Peyer's patch (tissue), 4 donors: ENCODE results near the gene UGT1A3. TPM values are rescaled to one million over a fixed set of nuclear protein-coding genes. Genes with fewer than 3 reads are reported as not detected.

Experiments
- DNase-seq, 3 donors: peaks; one replicate each; pipeline ENCODE4 v3.0.0-alpha.2; 2017 to 2019
- H3K27ac ChIP-seq, 4 donors: fragments of 200-600 bp; sonication (generic); one replicate each; pipeline ENCODE4 v1.5.1; 2016 to 2019
- H3K27me3 ChIP-seq, 2 donors: fragments of 200-600 bp; sonication (generic); one replicate each; pipeline ENCODE4 v1.5.1; 2019
- H3K36me3 ChIP-seq, 3 donors: fragments of 200-600 bp; sonication (generic); one replicate each; pipeline ENCODE4 v1.5.1; 2016 to 2019
- H3K4me1 ChIP-seq, 4 donors: fragments of 200-600 bp; sonication (generic); one replicate each; pipeline ENCODE4 v1.5.1; 2016 to 2019
- H3K4me3 ChIP-seq, 4 donors: fragments of 200-600 bp; sonication (generic); 1 replicate in 3 of 4; 2 replicates in 1 of 4; pipeline ENCODE4 v1.5.1; 2016 to 2019; ENCODE audit warnings: mild to moderate bottlenecking in 1 of 4
- H3K9me3 ChIP-seq, 4 donors: fragments of 200-600 bp; sonication (generic); one replicate each; pipeline ENCODE4 v1.5.1; 2016 to 2019; ENCODE audit warnings: mild to moderate bottlenecking in 1 of 4
- CTCF ChIP-seq, 6 experiments: fragments of 450-650 bp in 4 of 6; fragments of 200-600 bp in 2 of 6; sonication (generic) in 1 of 6; IDR thresholded peaks; one replicate each; pipeline ENCODE4 v1.5.1; 2017 to 2019; ENCODE audit warnings: antibody characterized with exemption in 6 of 6, mild to moderate bottlenecking in 3 of 6, moderate library complexity in 1 of 6
- POLR2A ChIP-seq, 2 donors: fragments of 450-650 bp; IDR thresholded peaks; one replicate each; pipeline ENCODE4 v1.5.1; 2017; ENCODE audit warnings: antibody characterized with exemption in 2 of 2, mild to moderate bottlenecking in 2 of 2, moderate library complexity in 2 of 2
- total RNA-seq, 4 donors: library from RNA; depleted of rRNA; stranded (reverse); fragments of >200 nt; gene quantifications; one replicate each; pipeline ENCODE4 v1.1.0, GENCODE V29; 2016

Gene UGT1A3
- total RNA-seq, 4 donors from 2014 or later = 5.8 to 21.7 (median 6.3) TPM; not detected in 1

- Histone ChIP-seq H3K36me3 (no peaks in the 10 kb centered on the region), H3K4me1 (no peaks in the 10 kb centered on the region), H3K9me3 (no peaks in the 10 kb centered on the region), H3K27ac (no peak overlapping the region), H3K27me3 (no peaks in the 10 kb centered on the region), H3K4me3 (no peak overlapping the region)
- no peak for TF ChIP-seq POLR2A (IDR thresholded peaks at IDR 0.05)
- no peak for TF ChIP-seq CTCF (IDR thresholded peaks at IDR 0.05)
- peak in 2 of 3 donors; percentile 15 to 17 for DNase-seq
These were observed 84.6 kb downstream of the UGT1A3 start for GRCh38 chr2:233813236-233814055.

- no peak overlapping the region for H3K27ac ChIP-seq
- no peaks in the 10 kb centered on the region for H3K36me3 ChIP-seq
- DNase-seq = peak in 2 of 3 donors; percentile 27 to 35
- no peak overlapping the region for H3K4me3 ChIP-seq
- no peaks in the 10 kb centered on the region for H3K27me3 ChIP-seq
- H3K4me1 ChIP-seq = no peaks in the 10 kb centered on the region
- TF ChIP-seq POLR2A (IDR thresholded peaks at IDR 0.05) (no peak), CTCF (IDR thresholded peaks at IDR 0.05) (no peak)
- H3K9me3 ChIP-seq = no peaks in the 10 kb centered on the region
These were observed 85.4 kb downstream of the UGT1A3 start for GRCh38 chr2:233814056-233814835.

- no peak for TF ChIP-seq CTCF (IDR thresholded peaks at IDR 0.05)
- no peak for TF ChIP-seq POLR2A (IDR thresholded peaks at IDR 0.05)
- DNase-seq = no peak
- H3K27ac ChIP-seq = no peak overlapping the region
These were observed 87.0 kb downstream of the UGT1A3 start for GRCh38 chr2:233815861-233816260.

GRCh38 chr2:233816334-233816733 lies 87.5 kb downstream of the UGT1A3 start:
- no peaks in the 10 kb centered on the region for H3K36me3 ChIP-seq
- DNase-seq = peak in 1 of 3 donors; percentile 21
- TF ChIP-seq POLR2A (IDR thresholded peaks at IDR 0.05) (no peak), CTCF (IDR thresholded peaks at IDR 0.05) (no peak)
- H3K27me3 ChIP-seq = no peaks in the 10 kb centered on the region
- no peaks in the 10 kb centered on the region for H3K9me3 ChIP-seq
- H3K4me1 ChIP-seq = no peaks in the 10 kb centered on the region
- H3K4me3 ChIP-seq = no peak overlapping the region
- H3K27ac ChIP-seq = no peak overlapping the region

More at GRCh38 chr2:233815861-233816260, 87.0 kb downstream of the UGT1A3 start:
- H3K27me3 ChIP-seq = no peaks in the 10 kb centered on the region
- H3K9me3 ChIP-seq = no peaks in the 10 kb centered on the region
- H3K4me1 ChIP-seq = no peaks in the 10 kb centered on the region
- H3K36me3 ChIP-seq = no peaks in the 10 kb centered on the region
- H3K4me3 ChIP-seq = no peak overlapping the region

- H3K4me1 ChIP-seq = no peaks in the 10 kb centered on the region
- no peaks in the 10 kb centered on the region for H3K9me3 ChIP-seq
- H3K27me3 ChIP-seq = no peaks in the 10 kb centered on the region
- no peaks in the 10 kb centered on the region for H3K36me3 ChIP-seq
- peak in 2 of 3 donors; percentile 9 to 23 for DNase-seq
- TF ChIP-seq POLR2A (IDR thresholded peaks at IDR 0.05) = no peak
- no peak for TF ChIP-seq CTCF (IDR thresholded peaks at IDR 0.05)
- no peak overlapping the region for H3K27ac ChIP-seq
- no peak overlapping the region for H3K4me3 ChIP-seq
These were observed 87.9 kb downstream of the UGT1A3 start for GRCh38 chr2:233816771-233817170.
